ENCODE data around the gene BRF1.

The BRF1 gene

GRCh38 chr14:105253329-105253682, 47.5 kb downstream of the BRF1 start:
- Histone ChIP-seq H3K4me3 (ENCODE audit: insufficient read length, low read depth) (no peak overlapping the region), H3K9me3 (ENCODE audit: insufficient read depth, low read length) (no peaks in the 10 kb centered on the region), H3K36me3 (ENCODE audit: insufficient read depth, insufficient read length, low read length) (peaks cover 37% of the 10 kb centered on the region), H3K4me1 (ENCODE audit: insufficient read depth, insufficient read length) (peaks cover 3% of the 10 kb centered on the region), H3K9ac (ENCODE audit: insufficient read length, low read depth) (no peak overlapping the region), H3K27me3 (ENCODE audit: insufficient read depth, insufficient read length) (no peaks in the 10 kb centered on the region)
- no peak for DNase-seq (ENCODE audit: low read depth, low spot score)
- TF ChIP-seq ZNF274 (IDR thresholded peaks at IDR 0.05; ENCODE audit: low read depth, low read length): no peak
- TF ChIP-seq YY1 (IDR thresholded peaks at IDR 0.05; ENCODE audit: insufficient read depth, insufficient read length): no peak
- TF ChIP-seq SUZ12 (IDR thresholded peaks at IDR 0.05; ENCODE audit: extremely low read depth, insufficient read depth, insufficient read length): no peak

DNA sequence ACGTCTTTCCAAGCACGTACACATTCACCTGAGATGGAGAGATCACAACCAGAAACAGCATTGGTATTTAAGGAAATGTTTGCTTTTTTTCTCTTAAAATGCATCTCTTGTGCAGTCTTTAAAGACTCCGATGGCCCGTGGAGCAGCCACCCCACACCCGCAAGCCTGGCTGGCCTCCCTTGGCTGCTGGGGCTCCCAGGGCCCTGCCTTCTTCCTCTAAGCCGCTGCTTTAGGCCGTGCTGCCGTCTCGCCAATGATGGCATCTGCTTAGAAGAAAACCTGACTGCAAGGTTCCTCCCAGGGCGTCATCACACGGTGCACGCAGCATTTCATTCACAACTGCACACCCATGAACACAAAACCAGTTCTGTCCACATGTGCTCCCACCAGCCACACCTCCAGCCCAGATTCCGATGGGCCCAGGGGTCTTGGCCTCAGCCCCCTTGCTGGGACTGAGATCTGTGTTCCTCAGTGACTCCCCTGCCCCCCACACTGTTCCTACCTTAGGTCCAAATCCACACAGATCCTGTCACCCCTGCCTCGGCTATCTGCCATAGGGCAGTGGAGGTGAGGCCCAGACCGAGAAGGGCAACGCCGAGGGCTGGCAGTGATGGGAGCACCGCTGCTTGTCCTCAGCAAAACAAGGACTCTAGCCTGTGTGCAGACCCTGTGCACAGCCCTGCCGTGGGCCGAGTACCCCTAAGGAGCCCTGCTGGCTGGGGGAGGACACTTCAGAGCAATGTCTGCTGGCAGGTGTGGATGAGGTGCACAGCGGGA, 48.1 kb downstream of the BRF1 start:
- no peak overlapping the region for H3K4me3 ChIP-seq (ENCODE audit: insufficient read length, low read depth)
- TF ChIP-seq ZNF274 (IDR thresholded peaks at IDR 0.05; ENCODE audit: low read depth, low read length) (no peak), YY1 (IDR thresholded peaks at IDR 0.05; ENCODE audit: insufficient read depth, insufficient read length) (no peak), SUZ12 (IDR thresholded peaks at IDR 0.05; ENCODE audit: extremely low read depth, insufficient read depth, insufficient read length) (no peak)
- DNase-seq (ENCODE audit: low read depth, low spot score): no peak
- H3K27me3 ChIP-seq (ENCODE audit: insufficient read depth, insufficient read length): no peaks in the 10 kb centered on the region
- H3K4me1 ChIP-seq (ENCODE audit: insufficient read depth, insufficient read length): peaks cover 3% of the 10 kb centered on the region
- no peaks in the 10 kb centered on the region for H3K9me3 ChIP-seq (ENCODE audit: insufficient read depth, low read length)
- H3K9ac ChIP-seq (ENCODE audit: insufficient read length, low read depth): no peak overlapping the region
- H3K36me3 ChIP-seq (ENCODE audit: insufficient read depth, insufficient read length, low read length): peaks cover 37% of the 10 kb centered on the region

DNA sequence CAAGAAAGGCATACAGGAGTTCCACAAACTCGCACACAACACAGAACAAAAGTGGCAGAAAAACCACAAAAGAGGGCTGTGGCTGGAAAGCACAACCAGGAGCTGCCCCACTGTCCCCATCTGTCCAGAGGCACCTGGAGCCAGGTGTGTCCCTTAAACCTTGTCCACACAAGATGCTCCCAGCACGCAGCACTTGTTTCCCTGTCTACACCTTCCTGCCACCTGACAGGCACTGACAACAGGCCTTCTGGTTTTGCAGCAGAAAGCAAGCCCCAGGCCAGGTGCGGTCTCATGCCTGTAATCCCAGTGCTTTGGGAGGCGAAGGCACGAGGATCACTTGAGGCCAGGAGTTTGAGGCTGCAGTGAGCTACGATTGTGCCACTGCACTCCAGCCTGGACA, 48.9 kb downstream of the BRF1 start:
- H3K4me3 ChIP-seq (ENCODE audit: insufficient read length, low read depth): no peak overlapping the region
- H3K9me3 ChIP-seq (ENCODE audit: insufficient read depth, low read length): no peaks in the 10 kb centered on the region
- TF ChIP-seq YY1 (IDR thresholded peaks at IDR 0.05; ENCODE audit: insufficient read depth, insufficient read length): no peak
- no peak for TF ChIP-seq ZNF274 (IDR thresholded peaks at IDR 0.05; ENCODE audit: low read depth, low read length)
- no peak for TF ChIP-seq SUZ12 (IDR thresholded peaks at IDR 0.05; ENCODE audit: extremely low read depth, insufficient read depth, insufficient read length)
- no peak for DNase-seq (ENCODE audit: low read depth, low spot score)
- H3K4me1 ChIP-seq (ENCODE audit: insufficient read depth, insufficient read length): peaks cover 6% of the 10 kb centered on the region
- H3K36me3 ChIP-seq (ENCODE audit: insufficient read depth, insufficient read length, low read length): peaks cover 44% of the 10 kb centered on the region
- H3K27me3 ChIP-seq (ENCODE audit: insufficient read depth, insufficient read length): no peaks in the 10 kb centered on the region
- H3K9ac ChIP-seq (ENCODE audit: insufficient read length, low read depth): no peak overlapping the region

DNA sequence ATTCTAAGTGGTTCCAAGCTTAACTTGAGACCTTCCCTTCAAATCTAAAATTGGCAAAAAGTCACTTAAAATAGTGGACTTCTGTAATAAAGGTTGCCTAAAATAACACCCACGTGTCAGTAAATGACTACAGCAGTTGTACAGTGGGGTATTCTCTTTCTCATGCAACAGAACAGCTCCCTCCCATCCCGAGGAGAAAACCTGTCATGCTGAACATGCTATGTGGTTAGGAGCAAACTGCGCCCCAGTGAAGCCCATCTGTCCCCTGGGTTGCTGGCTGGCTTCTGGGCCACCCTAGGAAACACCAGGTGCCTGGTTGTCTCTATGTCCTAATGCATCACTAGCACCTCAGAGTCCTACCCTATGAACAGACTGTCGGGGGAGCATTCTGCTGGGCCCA, 49.8 kb downstream of the BRF1 start:
- Histone ChIP-seq H3K4me3 (ENCODE audit: insufficient read length, low read depth) (no peak overlapping the region), H3K9ac (ENCODE audit: insufficient read length, low read depth) (no peak overlapping the region), H3K9me3 (ENCODE audit: insufficient read depth, low read length) (no peaks in the 10 kb centered on the region), H3K4me1 (ENCODE audit: insufficient read depth, insufficient read length) (peaks cover 7% of the 10 kb centered on the region), H3K36me3 (ENCODE audit: insufficient read depth, insufficient read length, low read length) (peaks cover 48% of the 10 kb centered on the region), H3K27me3 (ENCODE audit: insufficient read depth, insufficient read length) (no peaks in the 10 kb centered on the region)
- TF ChIP-seq YY1 (IDR thresholded peaks at IDR 0.05; ENCODE audit: insufficient read depth, insufficient read length) (no peak), ZNF274 (IDR thresholded peaks at IDR 0.05; ENCODE audit: low read depth, low read length) (no peak), SUZ12 (IDR thresholded peaks at IDR 0.05; ENCODE audit: extremely low read depth, insufficient read depth, insufficient read length) (no peak)
- no peak for DNase-seq (ENCODE audit: low read depth, low spot score)

DNA sequence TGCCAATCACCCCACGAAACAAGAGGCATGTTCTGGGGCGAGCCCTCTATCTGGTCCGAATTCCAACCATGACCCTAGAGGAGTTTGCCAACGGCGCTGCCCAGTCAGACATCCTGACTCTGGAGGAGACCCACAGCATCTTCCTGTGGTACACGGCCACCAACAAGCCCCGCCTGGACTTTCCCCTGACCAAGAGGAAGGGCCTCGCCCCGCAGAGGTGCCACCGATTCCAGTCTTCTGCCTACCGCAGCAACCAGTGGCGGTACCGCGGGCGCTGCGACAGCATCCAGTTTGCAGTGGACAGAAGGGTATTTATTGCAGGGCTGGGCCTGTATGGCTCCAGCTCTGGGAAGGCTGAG, 50.8 kb downstream of the BRF1 start:
- H3K4me3 ChIP-seq (ENCODE audit: insufficient read length, low read depth): no peak overlapping the region
- H3K4me1 ChIP-seq (ENCODE audit: insufficient read depth, insufficient read length): peaks cover 7% of the 10 kb centered on the region
- no peak for DNase-seq (ENCODE audit: low read depth, low spot score)
- peaks cover 53% of the 10 kb centered on the region for H3K36me3 ChIP-seq (ENCODE audit: insufficient read depth, insufficient read length, low read length)
- no peaks in the 10 kb centered on the region for H3K9me3 ChIP-seq (ENCODE audit: insufficient read depth, low read length)
- no peak for TF ChIP-seq YY1 (IDR thresholded peaks at IDR 0.05; ENCODE audit: insufficient read depth, insufficient read length)
- no peak for TF ChIP-seq SUZ12 (IDR thresholded peaks at IDR 0.05; ENCODE audit: extremely low read depth, insufficient read depth, insufficient read length)
- TF ChIP-seq ZNF274 (IDR thresholded peaks at IDR 0.05; ENCODE audit: low read depth, low read length): no peak
- H3K9ac ChIP-seq (ENCODE audit: insufficient read length, low read depth): no peak overlapping the region
- no peaks in the 10 kb centered on the region for H3K27me3 ChIP-seq (ENCODE audit: insufficient read depth, insufficient read length)

DNA sequence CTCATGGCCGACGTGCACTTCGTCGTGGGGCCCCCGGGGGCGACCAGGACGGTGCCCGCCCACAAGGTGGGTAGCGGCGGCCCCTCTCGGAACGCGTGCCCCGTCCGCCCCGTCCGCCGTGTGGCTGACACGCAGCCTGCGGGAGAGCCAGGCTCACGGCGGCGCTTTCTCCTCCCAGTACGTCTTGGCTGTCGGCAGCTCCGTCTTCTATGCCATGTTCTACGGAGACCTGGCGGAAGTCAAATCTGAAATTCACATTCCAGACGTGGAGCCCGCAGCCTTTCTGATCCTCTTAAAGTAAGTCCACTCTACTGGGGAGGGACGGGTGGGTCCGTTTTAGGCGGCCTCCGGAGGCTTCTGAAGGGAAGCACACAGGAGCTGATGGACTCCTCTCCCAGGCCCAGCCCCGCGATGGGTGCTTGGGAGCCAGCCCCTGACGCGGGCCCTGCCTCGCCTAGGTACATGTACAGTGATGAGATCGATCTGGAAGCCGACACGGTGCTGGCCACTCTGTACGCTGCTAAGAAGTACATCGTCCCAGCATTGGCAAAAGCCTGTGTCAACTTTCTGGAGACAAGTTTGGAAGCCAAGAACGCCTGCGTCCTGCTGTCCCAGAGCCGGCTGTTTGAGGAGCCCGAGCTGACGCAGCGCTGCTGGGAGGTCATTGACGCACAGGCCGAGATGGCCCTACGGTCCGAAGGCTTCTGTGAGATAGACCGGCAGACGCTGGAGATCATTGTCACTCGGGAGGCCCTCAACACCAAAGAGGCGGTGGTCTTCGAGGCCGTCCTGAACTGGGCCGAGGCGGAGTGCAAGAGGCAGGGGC, 51.4 kb downstream of the BRF1 start:
- Histone ChIP-seq H3K9me3 (ENCODE audit: insufficient read depth, low read length) (no peaks in the 10 kb centered on the region), H3K27me3 (ENCODE audit: insufficient read depth, insufficient read length) (no peaks in the 10 kb centered on the region), H3K9ac (ENCODE audit: insufficient read length, low read depth) (peak overlapping the region; percentile 82), H3K36me3 (ENCODE audit: insufficient read depth, insufficient read length, low read length) (peaks cover 55% of the 10 kb centered on the region), H3K4me1 (ENCODE audit: insufficient read depth, insufficient read length) (peaks cover 7% of the 10 kb centered on the region), H3K4me3 (ENCODE audit: insufficient read length, low read depth) (peak overlapping the region; percentile 43)
- DNase-seq (ENCODE audit: low read depth, low spot score): no peak
- TF ChIP-seq ZNF274 (IDR thresholded peaks at IDR 0.05; ENCODE audit: low read depth, low read length) (no peak), SUZ12 (IDR thresholded peaks at IDR 0.05; ENCODE audit: extremely low read depth, insufficient read depth, insufficient read length) (no peak), YY1 (IDR thresholded peaks at IDR 0.05; ENCODE audit: insufficient read depth, insufficient read length) (no peak)

Data from NT2/D1 (cell line).